Glutamatergic neuron (in vitro differentiated cells): ENCODE measurements around the gene TPRG1. TPM values are rescaled to one million over a fixed set of nuclear protein-coding genes. Genes with fewer than 3 reads are reported as not detected.

Experiments used
- DNase-seq: peaks from one replicate; pipeline ENCODE4 v3.0.0; 2022
- H3K27ac Mint-ChIP-seq: one replicate; pipeline ENCODE4 v1.8.0; 2020; ENCODE audit warnings: mild to moderate bottlenecking, mixed read lengths, inconsistent platforms; ENCODE audit not compliant: unreplicated experiment
- H3K27me3 Mint-ChIP-seq: one replicate; pipeline ENCODE4 v1.8.0; 2020; ENCODE audit warnings: mild to moderate bottlenecking, moderate library complexity, mixed read lengths, inconsistent platforms; ENCODE audit not compliant: unreplicated experiment
- H3K36me3 Mint-ChIP-seq: one replicate; pipeline ENCODE4 v1.8.0; 2020; ENCODE audit warnings: mild to moderate bottlenecking, mixed read lengths, inconsistent platforms; ENCODE audit not compliant: unreplicated experiment
- H3K4me1 Mint-ChIP-seq: one replicate; pipeline ENCODE4 v1.8.0; 2020; ENCODE audit warnings: mild to moderate bottlenecking, low read depth, mixed read lengths, inconsistent platforms; ENCODE audit not compliant: unreplicated experiment
- H3K4me3 Mint-ChIP-seq: one replicate; pipeline ENCODE4 v1.8.0; 2020; ENCODE audit warnings: mild to moderate bottlenecking, mixed read lengths, inconsistent platforms; ENCODE audit not compliant: unreplicated experiment
- H3K9me3 Mint-ChIP-seq: one replicate; pipeline ENCODE4 v1.8.0; 2020; ENCODE audit warnings: mild to moderate bottlenecking, moderate library complexity, mixed read lengths, inconsistent platforms; ENCODE audit not compliant: unreplicated experiment
- CTCF ChIP-seq: fragments of 200-600 bp; sonication (generic); IDR thresholded peaks from one replicate; pipeline ENCODE4 v1.5.0; 2021; ENCODE audit not compliant: partially characterized antibody, unreplicated experiment
- total RNA-seq: library from RNA; stranded (reverse); fragmentation: NEBNext Ultra II Directional; extraction: Animal tissue kit (Norgen Biotek cat#: 25700); gene quantifications from one replicate; pipeline ENCODE4 v1.2.1, GENCODE V29; 2021; ENCODE audit not compliant: unreplicated experiment

Gene TPRG1
- total RNA-seq, 1 donor from 2014 or later = 1.3 TPM

- Mint-ChIP-seq H3K4me1 (peaks cover 30% of the 10 kb centered on the region), H3K36me3 (no peaks in the 10 kb centered on the region), H3K4me3 (no peak overlapping the region), H3K27ac (peak overlapping the region; percentile 29), H3K9me3 (peaks cover 1% of the 10 kb centered on the region), H3K27me3 (peaks cover 4% of the 10 kb centered on the region)
- peak; percentile 85 for TF ChIP-seq CTCF
- DNase-seq = peak; percentile 67
These were observed 23.7 kb upstream of the TPRG1 start for GRCh38 chr3:189148081-189148507.

DNA sequence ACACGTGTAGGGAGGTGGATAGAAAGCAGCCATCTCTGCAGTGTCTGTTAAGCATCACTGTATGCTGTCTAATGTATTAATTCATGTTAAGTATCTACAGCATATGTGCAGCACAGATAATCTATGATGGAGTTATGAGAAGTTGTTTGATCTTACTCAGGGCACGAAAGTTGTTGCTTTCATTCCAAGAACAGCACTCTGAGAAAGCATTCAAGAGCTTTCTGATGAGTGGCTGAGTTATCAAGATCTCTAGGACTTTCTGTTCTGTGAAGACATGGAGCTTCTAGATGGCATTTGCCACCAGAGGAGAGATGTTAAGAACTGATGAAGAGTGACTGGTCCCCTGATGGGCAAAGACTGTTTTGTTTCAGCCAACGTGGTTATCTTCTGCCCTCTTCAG lies 22.6 kb upstream of the TPRG1 start:
- no peak for DNase-seq
- Mint-ChIP-seq H3K4me3 (no peak overlapping the region), H3K27ac (no peak overlapping the region), H3K27me3 (peaks cover 4% of the 10 kb centered on the region), H3K9me3 (peaks cover 1% of the 10 kb centered on the region), H3K4me1 (peaks cover 36% of the 10 kb centered on the region), H3K36me3 (no peaks in the 10 kb centered on the region)
- no peak for TF ChIP-seq CTCF

DNA sequence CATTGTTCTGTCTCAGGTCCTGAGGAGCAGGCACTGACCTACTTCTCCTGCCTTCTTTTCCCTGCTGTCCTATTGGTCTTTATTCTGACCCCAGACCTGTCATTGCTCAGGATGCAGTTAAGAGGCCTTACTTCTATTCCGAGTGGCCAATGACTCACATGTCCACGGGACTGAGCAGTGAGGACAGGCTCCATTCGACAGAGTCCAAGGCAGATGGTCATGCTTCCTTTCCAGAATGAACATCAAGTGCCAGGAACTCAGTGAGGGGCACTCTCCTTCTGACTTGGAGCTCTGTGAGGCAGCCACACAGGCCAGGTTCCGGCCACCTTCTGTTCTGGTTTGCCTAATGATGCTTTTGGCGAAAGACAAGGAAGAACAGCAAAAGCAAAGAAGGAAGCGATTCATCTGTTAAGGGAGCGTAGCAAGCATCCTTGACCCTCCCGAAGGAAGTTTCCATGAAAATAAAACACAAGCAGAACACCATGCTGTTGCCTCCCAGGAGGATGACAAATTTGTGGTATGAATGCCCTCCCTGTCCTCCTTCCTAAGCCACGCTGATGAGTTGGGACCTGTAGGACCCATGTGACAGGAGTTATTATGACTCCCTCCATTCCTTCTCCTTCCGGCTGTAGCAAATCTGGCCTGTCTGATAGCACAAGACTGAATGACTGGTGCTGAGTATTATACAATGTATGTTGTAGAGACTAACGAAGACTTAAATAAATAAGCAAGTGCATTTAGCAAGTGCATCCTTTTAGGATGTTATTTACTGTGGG lies 14.4 kb upstream of the TPRG1 start:
- no peak for TF ChIP-seq CTCF
- H3K4me3 Mint-ChIP-seq = no peak overlapping the region
- no peak for DNase-seq
- H3K9me3 Mint-ChIP-seq = no peaks in the 10 kb centered on the region
- no peak overlapping the region for H3K27ac Mint-ChIP-seq
- peaks cover 6% of the 10 kb centered on the region for H3K4me1 Mint-ChIP-seq
- no peaks in the 10 kb centered on the region for H3K27me3 Mint-ChIP-seq
- H3K36me3 Mint-ChIP-seq = no peaks in the 10 kb centered on the region

DNA sequence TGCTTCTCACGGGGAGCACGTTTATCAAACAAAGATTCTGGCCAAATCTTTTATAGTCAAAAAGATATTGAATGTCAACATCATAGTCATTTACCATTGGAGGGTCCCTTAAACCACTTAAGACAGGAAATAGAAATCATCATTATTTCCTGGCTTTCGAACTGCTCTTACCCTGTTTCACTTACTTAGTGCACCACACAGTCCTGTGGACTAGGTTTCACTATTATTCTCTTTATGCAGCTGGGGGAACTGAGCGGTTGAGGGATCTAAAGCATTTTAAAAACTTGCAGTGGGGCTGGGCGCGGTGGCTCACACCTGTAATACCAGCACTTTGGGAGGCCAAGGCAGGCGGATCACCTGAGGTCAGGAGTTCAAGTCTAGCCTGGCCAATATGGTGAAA lies 13.7 kb upstream of the TPRG1 start:
- H3K27ac Mint-ChIP-seq = no peak overlapping the region
- H3K4me3 Mint-ChIP-seq = no peak overlapping the region
- H3K4me1 Mint-ChIP-seq = peaks cover 6% of the 10 kb centered on the region
- no peak for DNase-seq
- H3K36me3 Mint-ChIP-seq = no peaks in the 10 kb centered on the region
- no peaks in the 10 kb centered on the region for H3K27me3 Mint-ChIP-seq
- no peak for TF ChIP-seq CTCF
- no peaks in the 10 kb centered on the region for H3K9me3 Mint-ChIP-seq

- H3K36me3 Mint-ChIP-seq = no peaks in the 10 kb centered on the region
These were observed 11.1 kb upstream of the TPRG1 start for GRCh38 chr3:189160519-189161309.

More at GRCh38 chr3:189160519-189161309, 11.1 kb upstream of the TPRG1 start:
- no peak for DNase-seq
- Mint-ChIP-seq H3K9me3 (no peaks in the 10 kb centered on the region), H3K4me3 (no peak overlapping the region), H3K27me3 (no peaks in the 10 kb centered on the region), H3K4me1 (no peaks in the 10 kb centered on the region), H3K27ac (no peak overlapping the region)
- no peak for TF ChIP-seq CTCF
